Hepatocyte (in vitro differentiated cells): ENCODE measurements around the gene THSD4.

ENCODE experiments used
- CTCF ChIP-seq: fragments of 200-600 bp; sonication (generic); IDR thresholded peaks from 2 replicates; pipeline ENCODE4 v1.5.1; 2016; ENCODE audit warnings: antibody characterized with exemption, mild to moderate bottlenecking; ENCODE audit not compliant: poor library complexity
- EZH2 ChIP-seq: fragments of 200-600 bp; sonication (generic); IDR thresholded peaks from 2 replicates; pipeline ENCODE4 v1.6.1; 2016; ENCODE audit warnings: antibody characterized with exemption, mild to moderate bottlenecking, borderline replicate concordance

GRCh38 chr15:71362987-71363968 lies 248.0 kb downstream of the THSD4 start:
- TF ChIP-seq CTCF = no peak
- TF ChIP-seq EZH2 = no peak
